SK-N-SH (cell line): ENCODE results near the gene ATG2A. TPM values are rescaled to one million over a fixed set of nuclear protein-coding genes. Genes with fewer than 3 reads are reported as not detected.

Source experiments
- CTCF ChIA-PET: fragments of 300-600, 350-600 bp; formaldehyde crosslinking; extraction: SDS; loops from one replicate; lab custom pipeline; 2021; lab: Yijun Ruan, JAX
- POLR2A ChIA-PET: fragments of 350-600 bp; sonication (Branson Sonifier 250); formaldehyde crosslinking; extraction: SDS; loops from one replicate; lab custom pipeline; 2020; ENCODE audit warnings: antibody characterized with exemption, inconsistent platforms; lab: Yijun Ruan, JAX
- DNase-seq: peaks from one replicate; pipeline ENCODE4 v3.0.0; 2012
- H2AFZ ChIP-seq: fragments of 200-600 bp; sonication (generic); 2 replicates; pipeline ENCODE4 v1.8.1; 2016; ENCODE audit warnings: antibody characterized with exemption, mild to moderate bottlenecking, low read depth
- H3F3A ChIP-seq: fragments of 200-600 bp; sonication (generic); replicated peaks from 2 replicates; pipeline ENCODE3; 2016; ENCODE audit warnings: antibody characterized with exemption, mild to moderate bottlenecking; ENCODE audit not compliant: insufficient read depth
- H3K27ac ChIP-seq, 2 experiments: fragments of 200-500 bp in 1 of 2; fragments of 200-600 bp in 1 of 2; sonication (Bioruptor generic) in 1 of 2; sonication (generic), shearing (Covaris generic) in 1 of 2; 2 replicates each; pipeline versions ENCODE4 v1.5.1 to v1.6.1; 2014 to 2016; ENCODE audit warnings: low read depth in 2 of 2, inconsistent platforms in 1 of 2, low read length in 1 of 2, mild to moderate bottlenecking in 1 of 2, mixed read lengths in 1 of 2
- H3K27me3 ChIP-seq: fragments of 200-600 bp; sonication (generic), shearing (Covaris generic); 2 replicates; pipeline ENCODE4 v1.6.1; 2016; ENCODE audit warnings: mixed run types; ENCODE audit not compliant: insufficient read depth
- H3K36me3 ChIP-seq, 2 experiments: fragments of 200-500 bp in 1 of 2; fragments of 200-600 bp in 1 of 2; sonication (Bioruptor generic) in 1 of 2; sonication (generic) in 1 of 2; replicated peaks in 1 of 2; 2 replicates each; pipeline versions ENCODE3 to v1.5.1; 2014 to 2016; ENCODE audit warnings: low read length in 1 of 2, mild to moderate bottlenecking in 1 of 2; ENCODE audit not compliant: insufficient read depth in 2 of 2, control insufficient read depth in 1 of 2
- H3K4me1 ChIP-seq, 2 experiments: fragments of 200-500 bp in 1 of 2; fragments of 200-600 bp in 1 of 2; sonication (Bioruptor generic) in 1 of 2; sonication (generic), shearing (Covaris generic) in 1 of 2; 2 replicates each; pipeline versions ENCODE4 v1.5.1 to v1.6.1; 2014 to 2016; ENCODE audit warnings: low read depth in 1 of 2, low read length in 1 of 2, mixed run types in 1 of 2; ENCODE audit not compliant: insufficient read depth in 2 of 2, control insufficient read depth in 1 of 2
- H3K4me2 ChIP-seq: fragments of 200-600 bp; sonication (generic), shearing (Covaris generic); 2 replicates; pipeline ENCODE4 v1.6.1; 2017; ENCODE audit warnings: mixed run types
- H3K4me3 ChIP-seq, 2 experiments: fragments of 200-500 bp in 1 of 2; fragments of 200-600 bp in 1 of 2; sonication (Bioruptor generic) in 1 of 2; sonication (generic), shearing (Covaris generic) in 1 of 2; 2 replicates each; pipeline versions ENCODE4 v1.5.1 to v1.8.1; 2014 to 2016; ENCODE audit warnings: low read depth in 2 of 2, inconsistent platforms in 1 of 2, low read length in 1 of 2, mild to moderate bottlenecking in 1 of 2, mixed read lengths in 1 of 2, moderate library complexity in 1 of 2
- H3K79me2 ChIP-seq: fragments of 200-600 bp; sonication (generic); 2 replicates; pipeline ENCODE4 v1.8.1; 2017; ENCODE audit warnings: mild to moderate bottlenecking; ENCODE audit not compliant: insufficient read depth
- H3K9ac ChIP-seq: fragments of 200-600 bp; sonication (generic); 2 replicates; pipeline ENCODE4 v1.6.1; 2017; ENCODE audit warnings: mixed run types
- H3K9me2 ChIP-seq: fragments of 200-600 bp; sonication (generic); 2 replicates; pipeline ENCODE4 v1.6.1; 2017; ENCODE audit warnings: mixed run types
- H3K9me3 ChIP-seq: fragments of 200-600 bp; sonication (generic); 2 replicates; pipeline ENCODE4 v1.6.1; 2017; ENCODE audit warnings: mixed run types, mild to moderate bottlenecking, moderate library complexity
- H4K20me1 ChIP-seq: fragments of 200-600 bp; sonication (generic); 2 replicates; pipeline ENCODE4 v1.6.1; 2017; ENCODE audit warnings: mild to moderate bottlenecking, mixed run types; ENCODE audit not compliant: insufficient read depth
- ELF1 ChIP-seq: IDR thresholded peaks from 2 replicates; pipeline ENCODE4 v1.4.0; 2012
- EP300 ChIP-seq, 2 experiments: IDR thresholded peaks; 2 replicates each; pipeline versions ENCODE4 v1.4.0 to v1.6.1; 2012; ENCODE audit warnings: borderline replicate concordance in 1 of 2, low read depth in 1 of 2, low read length in 1 of 2
- FOSL2 ChIP-seq: IDR thresholded peaks from 2 replicates; pipeline ENCODE4 v1.4.0; 2012; ENCODE audit warnings: low read depth, mild to moderate bottlenecking, moderate library complexity, borderline replicate concordance
- FOXM1 ChIP-seq: IDR thresholded peaks from 2 replicates; pipeline ENCODE4 v1.4.0; 2012; ENCODE audit warnings: low read depth, mild to moderate bottlenecking
- GABPA ChIP-seq: IDR thresholded peaks from 2 replicates; pipeline ENCODE4 v1.4.0; 2012; ENCODE audit warnings: low read depth, mild to moderate bottlenecking
- MEF2A ChIP-seq: IDR thresholded peaks from 2 replicates; pipeline ENCODE4 v1.4.0; 2012; ENCODE audit warnings: low read depth, borderline replicate concordance
- NFIC ChIP-seq: IDR thresholded peaks from 2 replicates; pipeline ENCODE4 v1.4.0; 2012; ENCODE audit warnings: borderline replicate concordance
- NRF1 ChIP-seq: IDR thresholded peaks from 2 replicates; pipeline ENCODE4 v1.6.1; 2012; ENCODE audit warnings: low read depth, mild to moderate bottlenecking, low read length
- RXRA ChIP-seq: IDR thresholded peaks from 2 replicates; pipeline ENCODE4 v1.4.0; 2012; ENCODE audit warnings: low read depth, mild to moderate bottlenecking, borderline replicate concordance
- SIN3A ChIP-seq: IDR thresholded peaks from 2 replicates; pipeline ENCODE4 v1.6.1; 2012; ENCODE audit warnings: low read depth, mild to moderate bottlenecking, low read length, moderate library complexity, borderline replicate concordance
- TAF1 ChIP-seq: IDR thresholded peaks from 2 replicates; pipeline ENCODE4 v1.6.1; 2012; ENCODE audit warnings: low read depth, mild to moderate bottlenecking, low read length, moderate library complexity, borderline replicate concordance
- WGBS: methylation state at CpG from one replicate; pipeline ENCODE4 v1.1.6; 2017; ENCODE audit warnings: low lambda C conversion rate; 5-methylcytosine and 5-hydroxymethylcytosine counted together
- polyA plus RNA-seq, 3 experiments: library from polyadenylated mRNA; depleted of rRNA; stranded (reverse); fragments of >200 nt; gene quantifications; 2 replicates each; pipeline ENCODE4 v1.2.3, GENCODE V29; 2012
- TF ChIP-seq, protein P1 (sequence below): IDR thresholded peaks from 2 replicates; pipeline ENCODE4 v1.6.1; 2012; ENCODE audit warnings: mild to moderate bottlenecking, low read depth, low read length, moderate library complexity
- TF ChIP-seq, protein P2 (sequence below): IDR thresholded peaks from 2 replicates; pipeline ENCODE4 v1.4.0; 2012; ENCODE audit warnings: low read depth, borderline replicate concordance
- TF ChIP-seq, protein P3 (sequence below): fragments of 150-350 bp; IDR thresholded peaks from 2 replicates; pipeline ENCODE4 v1.6.1; 2017; ENCODE audit warnings: antibody characterized with exemption, low read length, low read depth, borderline replicate concordance

Gene ATG2A
- polyA plus RNA-seq, 1 of the 3 experiments (the other 2 are of a cell fraction) = 7.1 TPM

DNA sequence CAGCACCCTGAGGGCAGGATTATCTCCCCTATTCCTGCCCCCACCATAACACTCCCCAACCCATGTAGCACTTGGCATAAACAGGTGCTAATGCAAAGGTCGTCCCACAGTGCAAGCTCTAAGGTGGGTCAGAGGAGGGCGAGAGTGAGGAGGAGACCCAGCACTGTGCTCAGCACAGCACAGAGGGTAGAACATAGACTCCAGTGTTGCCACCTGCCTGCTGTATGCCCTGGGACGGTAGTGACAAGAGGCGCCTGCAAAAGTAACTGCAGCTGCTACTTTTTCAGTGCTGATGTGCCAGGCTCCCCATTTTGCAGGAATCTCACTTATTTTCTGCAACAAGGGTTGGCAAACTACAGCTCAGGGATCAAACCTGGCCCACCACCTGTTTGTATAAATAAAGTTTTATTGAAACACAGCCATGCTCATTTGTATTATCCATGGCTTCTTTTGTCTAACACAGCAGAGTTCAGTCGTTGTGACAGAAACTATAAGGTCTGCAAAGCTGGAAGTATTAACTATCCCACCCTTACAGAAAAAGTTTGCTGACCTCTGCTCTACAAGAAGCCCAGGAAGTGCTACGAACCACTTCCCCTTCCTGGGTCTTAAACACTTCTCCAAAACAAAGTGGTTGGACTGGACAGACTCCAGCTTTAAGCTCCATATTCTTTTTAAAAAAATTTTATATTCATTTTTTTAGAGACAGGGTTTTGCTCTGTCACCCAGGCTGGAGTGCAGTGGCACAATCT, 55.6 kb downstream of the ATG2A start:
- Histone ChIP-seq H3K9ac (no peak overlapping the region), H3K36me3 (peaks cover 3 to 16% of the 10 kb centered on the region in 2 experiments), H2AFZ (no peak overlapping the region), H3K4me3 (no peak overlapping the region), H3K4me2 (no peak overlapping the region), H3K27ac (no peak overlapping the region), H4K20me1 (peaks cover 49% of the 10 kb centered on the region), H3F3A (peaks cover 12% of the 10 kb centered on the region), H3K9me3 (no peaks in the 10 kb centered on the region), H3K27me3 (no peaks in the 10 kb centered on the region), H3K4me1 (peaks cover 7 to 10% of the 10 kb centered on the region in 2 experiments; a peak in 2 of 4 replicates), H3K9me2 (no peaks in the 10 kb centered on the region), H3K79me2 (peaks cover 80% of the 10 kb centered on the region)
- DNase-seq = no peak
- WGBS = 93% methylated on average over 6 of the region's 6 CpGs
- ChIA-PET POLR2A (no interaction called here), CTCF (interaction anchor here (1.6 to 5.3 kb wide), 3 partner anchors 12 to 33 kb away, joined by 9 to 40 read pairs (median 17); no protein-coding TSS in a partner anchor)
- TF ChIP-seq FOXM1 = no peak
- TF ChIP-seq EP300 (IDR thresholded peaks at IDR 0.05; ENCODE audit: borderline replicate concordance in 1 of 2, low read depth in 1 of 2, low read length in 1 of 2) = no peak
- no peak for TF ChIP-seq MEF2A
- TF ChIP-seq TAF1 = no peak
- TF ChIP-seq SIN3A = no peak
- TF ChIP-seq, protein P1, sequence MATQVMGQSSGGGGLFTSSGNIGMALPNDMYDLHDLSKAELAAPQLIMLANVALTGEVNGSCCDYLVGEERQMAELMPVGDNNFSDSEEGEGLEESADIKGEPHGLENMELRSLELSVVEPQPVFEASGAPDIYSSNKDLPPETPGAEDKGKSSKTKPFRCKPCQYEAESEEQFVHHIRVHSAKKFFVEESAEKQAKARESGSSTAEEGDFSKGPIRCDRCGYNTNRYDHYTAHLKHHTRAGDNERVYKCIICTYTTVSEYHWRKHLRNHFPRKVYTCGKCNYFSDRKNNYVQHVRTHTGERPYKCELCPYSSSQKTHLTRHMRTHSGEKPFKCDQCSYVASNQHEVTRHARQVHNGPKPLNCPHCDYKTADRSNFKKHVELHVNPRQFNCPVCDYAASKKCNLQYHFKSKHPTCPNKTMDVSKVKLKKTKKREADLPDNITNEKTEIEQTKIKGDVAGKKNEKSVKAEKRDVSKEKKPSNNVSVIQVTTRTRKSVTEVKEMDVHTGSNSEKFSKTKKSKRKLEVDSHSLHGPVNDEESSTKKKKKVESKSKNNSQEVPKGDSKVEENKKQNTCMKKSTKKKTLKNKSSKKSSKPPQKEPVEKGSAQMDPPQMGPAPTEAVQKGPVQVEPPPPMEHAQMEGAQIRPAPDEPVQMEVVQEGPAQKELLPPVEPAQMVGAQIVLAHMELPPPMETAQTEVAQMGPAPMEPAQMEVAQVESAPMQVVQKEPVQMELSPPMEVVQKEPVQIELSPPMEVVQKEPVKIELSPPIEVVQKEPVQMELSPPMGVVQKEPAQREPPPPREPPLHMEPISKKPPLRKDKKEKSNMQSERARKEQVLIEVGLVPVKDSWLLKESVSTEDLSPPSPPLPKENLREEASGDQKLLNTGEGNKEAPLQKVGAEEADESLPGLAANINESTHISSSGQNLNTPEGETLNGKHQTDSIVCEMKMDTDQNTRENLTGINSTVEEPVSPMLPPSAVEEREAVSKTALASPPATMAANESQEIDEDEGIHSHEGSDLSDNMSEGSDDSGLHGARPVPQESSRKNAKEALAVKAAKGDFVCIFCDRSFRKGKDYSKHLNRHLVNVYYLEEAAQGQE = no peak
- TF ChIP-seq GABPA = no peak
- TF ChIP-seq NFIC = no peak
- TF ChIP-seq FOSL2 = no peak

DNA sequence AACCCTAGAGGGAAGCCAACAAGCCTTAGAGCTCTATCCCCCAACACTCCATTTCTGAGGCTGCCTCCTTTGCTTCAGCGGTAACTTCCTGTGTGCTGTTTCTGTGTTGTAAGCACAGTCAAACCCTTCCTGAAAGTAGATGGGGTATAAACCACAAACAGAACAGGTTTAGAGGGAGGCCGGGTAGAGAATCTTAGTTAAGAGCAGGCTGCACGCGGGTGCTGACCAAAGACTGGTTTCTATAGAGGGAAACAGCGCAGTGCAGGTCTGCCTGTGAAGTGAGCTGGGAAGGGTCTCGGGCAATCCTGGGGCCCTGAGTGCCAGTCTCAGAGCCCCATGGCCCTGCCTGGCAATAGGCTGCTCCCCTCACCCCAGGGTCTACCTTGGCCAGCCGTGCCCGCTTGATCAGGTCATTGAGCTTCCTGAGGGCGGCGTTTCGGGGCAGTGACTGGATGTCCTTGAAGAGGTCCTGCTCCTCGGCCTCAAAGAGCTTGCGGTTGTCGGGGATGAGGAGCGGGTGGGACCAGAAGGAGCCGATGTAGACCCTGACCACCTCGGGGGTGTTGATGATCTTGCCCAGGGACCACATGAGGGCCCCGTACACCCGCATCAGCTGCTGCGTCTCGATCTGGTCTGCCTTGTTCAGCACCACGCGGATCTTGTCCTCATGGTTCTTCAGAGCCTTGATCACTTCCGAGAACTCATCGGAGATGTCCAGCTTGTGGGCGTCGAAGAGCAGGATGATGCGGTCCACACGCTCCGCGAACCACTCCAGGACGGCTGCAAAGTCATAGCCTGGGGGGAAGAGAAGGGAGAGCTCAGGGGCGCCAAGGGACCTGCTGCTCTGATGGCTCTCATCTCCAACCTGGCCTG, 57.2 kb downstream of the ATG2A start:
- Histone ChIP-seq H3F3A (peaks cover 12% of the 10 kb centered on the region), H4K20me1 (peaks cover 33% of the 10 kb centered on the region), H3K9me2 (no peaks in the 10 kb centered on the region), H3K27me3 (no peaks in the 10 kb centered on the region), H3K79me2 (peaks cover 68% of the 10 kb centered on the region), H3K9me3 (no peaks in the 10 kb centered on the region), H3K4me3 (no peak overlapping the region), H3K36me3 (peaks cover 0 to 16% of the 10 kb centered on the region in 2 experiments), H3K4me1 (peaks cover 16 to 19% of the 10 kb centered on the region in 2 experiments; a peak in 3 of 4 replicates), H3K9ac (no peak overlapping the region), H3K4me2 (no peak overlapping the region), H3K27ac (no peak overlapping the region), H2AFZ (no peak overlapping the region)
- 94% methylated on average over 28 of the region's 33 CpGs for WGBS
- no peak for DNase-seq
- ChIA-PET CTCF (interaction anchor here (0.9 to 3.9 kb wide), 5 partner anchors 11 to 34 kb away, joined by 3 to 18 read pairs (median 8); no protein-coding TSS in a partner anchor), POLR2A (interaction anchor here (0.6 kb wide), 1 partner anchor 28 kb away, joined by 3 read pairs; no protein-coding TSS in a partner anchor)
- TF ChIP-seq TAF1 (no peak), RXRA (no peak), GABPA (no peak), ELF1 (no peak), SIN3A (no peak), NRF1 (no peak)
- TF ChIP-seq, protein P1 = no peak
- TF ChIP-seq, protein P2, sequence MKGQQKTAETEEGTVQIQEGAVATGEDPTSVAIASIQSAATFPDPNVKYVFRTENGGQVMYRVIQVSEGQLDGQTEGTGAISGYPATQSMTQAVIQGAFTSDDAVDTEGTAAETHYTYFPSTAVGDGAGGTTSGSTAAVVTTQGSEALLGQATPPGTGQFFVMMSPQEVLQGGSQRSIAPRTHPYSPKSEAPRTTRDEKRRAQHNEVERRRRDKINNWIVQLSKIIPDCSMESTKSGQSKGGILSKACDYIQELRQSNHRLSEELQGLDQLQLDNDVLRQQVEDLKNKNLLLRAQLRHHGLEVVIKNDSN = no peak
- TF ChIP-seq, protein P3, sequence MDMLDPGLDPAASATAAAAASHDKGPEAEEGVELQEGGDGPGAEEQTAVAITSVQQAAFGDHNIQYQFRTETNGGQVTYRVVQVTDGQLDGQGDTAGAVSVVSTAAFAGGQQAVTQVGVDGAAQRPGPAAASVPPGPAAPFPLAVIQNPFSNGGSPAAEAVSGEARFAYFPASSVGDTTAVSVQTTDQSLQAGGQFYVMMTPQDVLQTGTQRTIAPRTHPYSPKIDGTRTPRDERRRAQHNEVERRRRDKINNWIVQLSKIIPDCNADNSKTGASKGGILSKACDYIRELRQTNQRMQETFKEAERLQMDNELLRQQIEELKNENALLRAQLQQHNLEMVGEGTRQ = no peak
